Stimulated activated CD4-positive, alpha-beta T cell treated with anti-CD3 and anti-CD28 coated beads, TNF-alpha, amount 100 ng/mL, for 4 hours (primary cell): Measurements from ENCODE around the gene VRTN.
"Not testable (repeated sequence)": the region's sequence is repeated elsewhere in the genome, so short reads cannot be mapped to it uniquely, and the experiment has no call there.

Experiments
- DNase-seq, 3 experiments: peaks; one replicate each; pipeline ENCODE4 v3.0.0-alpha.2; 2020; ENCODE audit warnings: low read depth in 3 of 3

Gene VRTN

DNA sequence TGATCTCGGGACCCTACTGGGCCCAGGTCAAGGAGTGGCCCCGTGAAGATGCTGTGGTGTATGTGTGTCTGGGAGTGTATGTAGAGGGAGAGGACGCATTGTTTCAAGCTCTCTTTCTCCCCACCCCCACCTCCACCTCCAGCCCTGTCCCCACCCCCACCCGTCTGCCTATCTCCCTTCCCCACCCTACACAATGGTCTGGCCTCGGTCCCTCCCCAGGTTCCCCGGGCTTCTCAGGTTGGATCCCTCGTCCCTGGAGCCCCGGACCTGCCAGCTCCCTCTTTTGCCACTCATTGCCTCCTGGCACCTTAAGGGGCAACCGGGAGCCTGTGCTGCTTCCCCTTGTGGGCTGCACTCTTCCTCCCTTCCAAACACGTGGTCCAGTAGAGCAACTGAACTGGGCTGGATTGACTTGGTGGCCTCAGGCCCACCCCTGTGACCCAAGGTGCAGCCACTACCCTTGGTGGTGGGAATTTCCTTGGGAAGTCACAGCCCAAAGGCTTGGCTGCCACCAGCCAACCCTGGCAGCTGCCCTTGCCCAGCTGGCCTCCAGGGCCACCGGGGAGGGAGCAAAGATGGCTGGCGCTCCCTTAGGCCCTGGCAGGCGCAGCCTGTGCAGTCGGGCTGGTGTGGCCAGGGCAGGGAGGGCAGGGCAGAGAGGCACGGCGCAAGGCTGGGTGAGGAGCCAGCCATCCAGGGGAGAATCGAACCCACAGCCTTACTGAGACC lies 628 bp downstream of the VRTN start:
- no peak for DNase-seq

DNA sequence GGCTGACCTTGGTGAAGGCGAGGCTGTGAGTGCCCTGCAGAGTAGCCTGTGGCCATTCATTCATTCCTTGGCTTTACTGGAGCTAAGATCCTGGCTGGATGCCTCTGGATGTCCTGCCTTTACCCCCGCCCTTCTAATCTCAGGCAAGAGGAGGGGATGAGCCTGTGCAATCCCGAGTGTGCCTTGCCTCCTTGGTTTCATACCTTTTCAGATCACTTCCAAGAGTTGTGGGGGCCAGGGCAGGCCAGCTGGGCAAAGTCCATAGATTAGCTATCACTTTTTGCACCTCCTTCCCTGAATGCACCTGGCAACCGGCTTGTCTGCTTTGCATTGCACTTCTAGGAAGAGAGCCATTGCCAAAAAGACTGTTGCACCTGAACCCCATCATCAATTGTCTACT lies 1.5 kb downstream of the VRTN start:
- DNase-seq = no peak

DNA sequence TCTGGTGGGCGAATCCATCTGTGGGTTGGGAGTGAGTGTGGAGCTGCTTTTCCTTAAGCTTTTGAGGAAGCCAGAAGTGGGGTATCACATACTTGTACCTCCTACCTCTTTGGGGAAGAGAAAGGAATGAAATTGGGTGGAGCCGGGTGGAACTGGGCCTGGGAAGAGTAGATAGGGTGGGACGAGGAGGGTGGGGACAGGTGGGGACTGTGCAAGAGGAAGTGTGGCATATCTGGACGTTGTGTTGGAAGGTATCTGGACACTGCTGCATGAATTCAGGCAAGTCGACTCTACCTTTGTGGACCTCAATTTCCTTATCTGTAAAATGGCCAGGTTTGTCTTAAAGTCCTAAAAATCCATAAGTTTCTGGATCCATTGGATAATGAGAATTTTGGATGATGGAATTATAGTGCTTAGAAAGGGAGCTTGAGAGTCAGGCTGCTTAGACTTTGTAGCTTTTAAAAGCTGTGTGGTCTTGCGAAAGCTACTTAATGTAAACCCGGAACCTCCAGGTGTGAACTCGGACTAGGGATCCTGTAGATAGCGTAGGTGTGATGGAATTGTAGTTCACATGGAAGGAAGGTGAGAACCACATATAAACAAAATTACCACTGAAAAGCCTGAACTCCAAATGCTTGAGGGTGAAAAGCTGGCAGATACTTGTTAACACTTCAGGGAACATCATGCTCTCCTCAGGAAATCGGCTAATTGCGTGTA lies 2.1 kb downstream of the VRTN start:
- no peak for DNase-seq

DNA sequence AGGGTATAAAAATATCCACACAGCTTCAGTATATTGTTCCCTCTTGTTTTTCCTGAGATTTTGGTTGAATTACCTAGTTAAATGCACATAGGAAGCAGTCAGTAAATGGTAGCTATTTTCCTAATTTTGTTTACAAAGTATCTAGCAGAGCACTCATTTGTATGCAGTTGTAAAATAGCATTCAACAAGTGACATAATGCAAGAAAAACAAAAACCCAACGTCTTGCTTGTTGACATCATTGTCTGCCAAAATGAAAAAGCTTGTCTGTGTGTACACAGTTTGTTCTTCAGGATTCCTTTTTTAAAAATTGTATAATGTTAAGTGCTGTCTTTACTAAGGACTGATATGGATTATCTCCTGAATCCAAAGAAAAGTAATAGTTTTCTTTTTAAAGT lies 2.7 kb downstream of the VRTN start:
- DNase-seq = no peak

DNA sequence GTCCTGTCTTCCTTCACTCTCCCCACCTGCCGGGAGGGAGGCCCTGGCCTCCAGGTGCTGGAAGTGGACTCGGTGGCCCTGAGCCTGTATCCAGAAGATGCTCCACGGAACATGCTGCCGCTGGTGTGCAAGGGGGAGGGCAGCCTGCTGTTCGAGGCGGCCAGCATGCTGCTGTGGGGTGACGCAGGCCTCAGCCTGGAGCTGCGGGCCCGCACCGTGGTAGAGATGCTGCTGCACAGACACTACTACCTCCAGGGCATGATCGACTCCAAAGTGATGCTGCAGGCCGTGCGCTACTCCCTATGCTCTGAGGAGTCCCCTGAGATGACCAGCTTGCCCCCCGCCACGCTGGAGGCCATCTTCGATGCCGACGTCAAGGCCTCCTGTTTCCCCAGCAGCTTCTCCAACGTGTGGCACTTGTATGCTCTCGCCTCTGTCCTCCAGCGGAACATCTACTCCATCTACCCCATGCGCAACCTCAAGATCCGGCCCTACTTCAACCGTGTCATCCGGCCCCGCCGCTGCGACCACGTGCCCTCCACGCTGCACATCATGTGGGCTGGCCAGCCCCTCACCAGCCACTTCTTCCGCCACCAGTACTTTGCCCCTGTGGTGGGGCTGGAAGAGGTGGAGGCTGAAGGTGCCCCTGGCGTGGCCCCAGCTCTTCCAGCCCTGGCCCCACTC lies 8.8 kb downstream of the VRTN start:
- DNase-seq = no peak

DNA sequence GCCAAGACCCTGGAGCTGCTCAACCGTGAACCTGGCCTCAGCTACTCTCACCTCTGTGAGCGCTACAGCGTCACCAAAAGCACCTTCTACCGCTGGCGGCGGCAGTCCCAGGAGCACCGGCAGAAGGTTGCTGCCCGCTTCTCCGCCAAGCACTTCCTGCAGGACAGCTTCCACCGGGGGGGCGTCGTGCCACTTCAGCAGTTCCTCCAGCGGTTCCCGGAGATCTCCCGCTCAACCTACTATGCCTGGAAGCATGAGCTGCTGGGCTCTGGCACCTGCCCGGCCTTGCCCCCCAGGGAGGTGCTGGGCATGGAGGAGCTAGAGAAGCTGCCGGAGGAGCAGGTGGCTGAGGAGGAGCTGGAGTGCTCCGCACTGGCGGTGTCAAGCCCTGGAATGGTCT lies 9.3 kb downstream of the VRTN start:
- DNase-seq = no peak

DNA sequence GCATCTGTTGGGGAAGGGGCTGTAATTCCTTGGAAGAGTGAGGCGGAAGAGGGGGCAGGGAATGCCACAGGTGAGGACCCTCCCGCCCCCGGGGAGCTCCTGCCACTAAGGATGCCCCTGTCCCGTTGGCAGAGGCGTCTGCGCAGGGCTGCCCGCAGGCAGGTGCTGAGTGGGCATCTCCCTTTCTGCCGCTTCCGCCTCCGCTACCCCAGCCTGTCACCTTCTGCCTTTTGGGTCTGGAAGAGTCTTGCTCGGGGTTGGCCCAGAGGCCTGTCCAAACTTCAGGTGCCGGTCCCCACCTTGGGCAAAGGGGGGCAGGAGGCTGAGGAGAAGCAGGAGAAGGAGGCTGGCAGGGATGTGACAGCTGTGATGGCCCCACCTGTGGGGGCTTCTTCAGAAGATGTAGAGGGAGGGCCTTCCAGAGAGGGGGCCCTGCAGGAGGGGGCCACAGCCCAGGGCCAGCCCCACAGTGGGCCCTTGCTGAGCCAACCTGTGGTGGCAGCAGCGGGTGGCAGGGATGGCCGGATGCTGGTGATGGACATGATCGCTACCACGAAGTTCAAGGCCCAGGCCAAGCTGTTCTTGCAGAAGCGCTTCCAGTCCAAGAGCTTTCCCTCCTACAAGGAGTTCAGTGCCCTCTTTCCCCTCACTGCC lies 10.0 kb downstream of the VRTN start:
- DNase-seq = no peak

DNA sequence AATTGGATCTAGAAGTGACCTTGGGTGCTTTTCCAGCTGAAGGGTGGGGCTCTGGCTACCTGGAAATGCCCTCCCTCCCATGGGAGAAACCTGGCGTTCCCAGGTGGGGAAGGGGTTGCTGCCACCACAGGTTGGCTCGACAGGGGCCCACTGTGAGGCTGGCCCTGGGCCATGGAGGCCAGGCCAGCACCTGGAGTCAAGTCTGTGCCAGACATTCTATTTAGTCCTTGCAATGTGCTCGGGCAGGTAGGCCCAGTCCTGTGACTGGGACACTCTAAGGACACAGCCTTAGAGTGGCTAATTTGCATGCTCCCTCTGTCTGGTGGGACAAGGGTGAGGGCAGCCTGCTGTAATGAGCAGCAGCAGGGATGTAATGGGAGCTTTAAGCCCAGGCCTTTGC lies 11.9 kb downstream of the VRTN start:
- no peak for DNase-seq

DNA sequence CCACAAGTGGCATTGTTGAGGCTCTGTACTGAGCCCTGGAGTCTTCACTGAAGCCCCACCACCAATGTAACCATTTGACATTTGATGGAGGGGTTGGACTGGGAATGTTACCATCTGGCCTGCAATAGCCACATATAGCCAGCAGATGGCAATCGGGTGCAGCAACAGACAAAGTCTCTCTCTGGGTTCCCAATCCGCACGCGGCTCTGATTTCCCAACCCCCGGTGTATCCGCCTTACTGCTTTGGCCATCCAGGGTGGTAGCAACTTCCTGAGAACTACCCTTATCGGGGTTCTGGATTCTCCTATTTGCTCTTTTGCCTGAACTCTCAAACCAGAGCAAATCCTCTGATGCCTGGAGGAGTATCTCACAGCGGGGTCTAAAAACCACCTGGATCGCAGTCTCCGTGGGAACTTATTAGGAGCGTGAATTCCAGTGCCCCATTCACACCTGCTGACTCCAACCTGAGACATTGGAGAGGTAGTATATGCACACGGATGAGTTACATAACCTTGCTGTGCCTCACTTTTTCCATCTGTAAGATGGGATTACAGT lies 14.2 kb downstream of the VRTN start:
- DNase-seq = peak; percentile 27 to 41 (median 37)

DNA sequence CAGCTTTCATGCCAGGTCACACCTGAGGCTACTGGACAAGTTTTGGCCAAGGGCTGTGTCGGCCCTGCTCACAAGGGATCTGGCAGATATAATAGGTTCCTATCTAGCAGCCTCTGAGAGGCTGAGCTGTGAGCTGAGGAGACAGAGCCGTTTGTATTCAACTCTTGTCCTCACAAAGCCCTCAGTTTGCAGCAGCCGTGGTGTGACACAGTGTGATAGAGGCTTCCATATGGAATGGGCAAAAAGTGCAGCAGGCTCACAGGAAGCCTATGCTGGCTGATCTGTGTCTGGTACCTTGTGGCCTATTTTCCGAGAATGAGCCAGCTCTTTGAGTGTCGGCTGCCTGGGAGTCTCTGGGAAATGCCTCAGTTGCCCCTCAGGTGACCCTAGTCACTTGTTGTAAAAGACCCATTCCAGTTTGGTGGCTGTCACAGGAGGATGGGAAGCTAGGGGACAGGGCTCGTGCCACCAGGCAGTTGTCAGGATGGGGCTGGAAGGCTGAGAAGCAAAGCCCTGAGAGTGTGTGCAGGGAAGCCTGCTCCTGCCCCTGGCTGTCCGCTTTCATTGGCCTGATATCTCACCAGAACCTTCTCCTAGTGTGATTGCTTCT lies 16.1 kb downstream of the VRTN start:
- DNase-seq = no peak

DNA sequence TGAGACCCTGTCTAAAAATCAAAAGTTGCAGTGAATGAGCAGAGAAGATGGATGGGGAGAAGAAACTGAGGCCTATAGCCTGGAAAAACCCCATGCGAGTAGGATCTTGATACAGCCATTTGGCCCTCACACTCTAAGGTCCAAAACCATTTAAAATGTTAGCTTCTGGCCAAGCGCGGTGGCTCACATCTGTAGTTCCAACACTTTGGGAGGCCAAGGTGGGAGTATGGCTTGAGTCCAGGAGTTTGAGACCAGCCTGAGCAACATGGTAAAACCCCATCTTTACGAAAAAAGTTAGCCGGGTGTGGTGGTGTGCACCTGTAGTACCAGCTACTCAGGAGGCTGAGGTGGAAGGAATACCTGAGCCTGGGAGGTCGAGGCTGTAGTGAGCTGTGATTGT lies 19.8 kb downstream of the VRTN start:
- DNase-seq = no peak

DNA sequence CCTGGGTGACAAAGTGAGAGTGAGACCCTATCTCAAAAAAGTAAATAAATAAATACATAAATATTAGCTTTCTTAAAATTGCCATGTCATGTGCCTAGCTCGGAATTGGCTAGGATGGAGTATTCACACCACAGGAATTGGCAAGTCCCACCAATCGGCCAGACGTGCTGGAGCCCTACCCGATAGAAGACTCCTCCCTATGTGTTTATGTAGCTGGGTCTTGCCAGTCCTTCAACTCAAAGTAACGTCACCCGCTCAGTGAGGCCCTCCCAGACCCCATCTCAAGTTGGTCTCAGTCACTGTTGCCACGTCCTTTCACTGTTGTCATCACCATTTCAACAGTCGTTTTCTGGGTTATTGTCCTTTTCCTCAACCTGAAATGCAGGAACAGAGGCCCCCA lies 20.2 kb downstream of the VRTN start:
- DNase-seq = no peak

DNA sequence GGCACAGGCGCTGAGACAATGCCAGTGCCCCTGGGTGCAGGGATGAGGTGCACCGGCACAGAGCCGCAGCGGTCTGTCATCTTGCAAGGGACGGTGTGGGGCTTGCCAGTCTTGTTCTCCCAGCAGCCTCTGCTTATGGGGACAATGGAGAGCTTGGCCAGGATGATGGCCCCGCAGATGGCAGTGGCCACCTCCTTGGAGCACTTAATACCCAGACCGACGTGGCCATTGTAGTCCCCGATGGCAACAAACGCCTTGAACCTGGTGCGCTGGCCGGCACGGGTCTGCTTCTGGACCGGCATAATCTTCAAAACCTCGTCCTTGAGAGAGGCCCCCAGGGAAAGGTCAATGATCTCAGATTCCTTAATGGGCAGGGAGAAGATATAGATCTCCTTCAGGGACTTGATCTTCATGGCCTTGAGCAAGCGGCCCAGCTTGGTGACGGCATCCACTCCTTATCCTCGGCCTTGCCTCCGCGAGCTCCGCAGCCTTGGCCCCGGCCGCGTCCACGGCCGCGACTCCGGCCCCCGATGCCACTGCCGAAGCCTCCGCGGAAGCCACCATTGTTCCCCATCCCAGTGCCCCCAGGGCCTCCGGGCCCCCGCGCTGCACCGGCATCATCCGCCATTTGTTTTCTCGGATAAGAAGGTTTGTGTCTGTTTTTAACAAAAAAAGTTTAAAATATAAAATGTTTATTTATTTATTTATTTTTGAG lies 29.9 kb downstream of the VRTN start:
- no peak for DNase-seq

DNA sequence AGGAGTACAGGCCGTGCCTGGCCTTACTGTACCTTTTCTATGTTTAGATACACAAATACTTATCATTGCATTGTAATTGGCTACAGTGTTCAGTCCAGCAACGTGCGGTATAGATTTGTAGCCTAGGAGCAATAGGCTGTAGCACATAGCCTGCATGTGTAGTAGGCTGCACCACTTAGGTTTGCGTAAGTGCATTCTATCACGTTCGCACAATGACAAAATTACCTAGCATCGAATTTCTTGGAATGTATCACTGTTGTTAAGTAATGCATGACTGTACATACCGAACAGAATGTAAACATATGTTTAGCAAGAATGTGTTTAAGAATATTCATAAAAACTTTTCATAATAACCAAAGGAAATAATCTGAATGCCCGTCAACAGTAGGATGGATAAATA lies 31.9 kb downstream of the VRTN start:
- DNase-seq = no peak

DNA sequence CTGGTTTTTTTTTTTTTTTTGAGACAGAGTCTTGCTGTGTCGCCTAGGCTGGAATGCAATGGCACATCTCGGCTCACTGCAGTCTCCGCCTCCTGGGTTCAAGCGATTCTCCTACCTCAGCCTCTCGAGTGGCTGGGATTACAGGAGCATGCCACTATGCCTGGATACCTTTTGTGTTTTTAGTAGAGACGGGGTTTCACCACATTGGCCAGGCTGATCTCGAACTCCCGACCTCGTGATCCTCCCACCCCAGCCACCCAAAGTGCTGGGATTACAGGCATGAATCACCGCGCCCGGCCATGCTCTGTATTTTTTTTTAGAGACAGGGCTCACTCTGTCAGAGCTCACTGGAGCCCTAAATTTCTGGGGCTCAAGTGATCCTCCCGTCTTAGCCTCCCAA lies 32.6 kb downstream of the VRTN start:
- DNase-seq = no peak

DNA sequence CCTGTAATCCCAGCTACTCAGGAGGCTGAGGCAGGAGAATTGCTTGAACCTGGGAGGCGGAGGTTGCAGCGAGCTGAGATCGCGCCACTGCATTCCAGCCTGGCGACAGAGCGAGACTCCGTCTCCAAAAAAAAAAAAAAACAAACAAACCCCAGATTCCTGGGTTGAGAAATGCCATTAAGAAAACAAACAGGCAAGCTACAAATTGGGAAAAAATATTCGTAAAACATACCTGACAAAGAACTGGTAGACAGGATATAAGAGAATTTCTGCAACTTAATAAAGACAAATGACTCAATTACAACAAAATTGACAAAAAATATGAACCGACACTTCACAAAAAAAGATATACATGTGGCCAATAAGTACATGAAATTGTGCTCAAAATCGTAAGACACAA lies 33.3 kb downstream of the VRTN start:
- DNase-seq = not testable (repeated sequence)

DNA sequence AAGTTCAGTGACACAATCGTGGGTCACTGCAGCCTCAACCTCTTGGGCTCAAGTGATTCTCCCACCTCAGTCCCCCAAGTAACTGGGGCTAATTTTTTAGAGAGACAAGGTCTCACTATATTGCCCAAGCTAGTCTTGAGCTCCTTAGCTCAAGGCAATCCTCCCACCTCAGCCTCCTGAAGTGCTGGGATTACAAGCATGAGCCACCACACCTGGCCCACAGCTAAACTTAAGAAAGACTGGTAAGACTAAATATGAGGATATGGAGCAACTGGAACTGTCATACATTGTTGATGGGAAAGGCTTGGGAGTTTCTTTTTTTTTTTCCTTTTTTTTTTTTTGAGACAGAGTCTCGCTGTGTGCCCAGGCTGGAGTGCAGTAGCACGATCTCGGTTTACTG lies 34.0 kb downstream of the VRTN start:
- no peak for DNase-seq

DNA sequence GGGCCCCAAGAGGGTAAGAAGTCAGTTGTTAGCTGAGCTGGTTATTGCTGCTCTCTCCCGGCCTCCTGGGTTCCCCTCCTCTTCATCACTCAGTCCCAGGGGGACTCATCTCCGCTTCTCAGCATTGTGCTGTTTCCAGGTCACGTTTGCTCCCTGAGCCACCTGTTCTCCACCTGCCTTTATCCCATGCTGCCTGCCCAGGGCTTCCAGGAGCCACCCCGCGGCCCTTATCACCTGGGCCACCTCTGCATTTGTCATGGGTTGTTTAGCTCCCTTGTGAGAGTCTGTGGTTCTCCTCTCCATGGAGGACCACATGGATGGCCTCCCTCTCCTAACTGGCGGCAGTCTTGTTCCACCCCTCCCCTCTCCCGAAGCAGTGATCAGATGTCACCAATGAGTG lies 41.7 kb downstream of the VRTN start:
- no peak for DNase-seq

DNA sequence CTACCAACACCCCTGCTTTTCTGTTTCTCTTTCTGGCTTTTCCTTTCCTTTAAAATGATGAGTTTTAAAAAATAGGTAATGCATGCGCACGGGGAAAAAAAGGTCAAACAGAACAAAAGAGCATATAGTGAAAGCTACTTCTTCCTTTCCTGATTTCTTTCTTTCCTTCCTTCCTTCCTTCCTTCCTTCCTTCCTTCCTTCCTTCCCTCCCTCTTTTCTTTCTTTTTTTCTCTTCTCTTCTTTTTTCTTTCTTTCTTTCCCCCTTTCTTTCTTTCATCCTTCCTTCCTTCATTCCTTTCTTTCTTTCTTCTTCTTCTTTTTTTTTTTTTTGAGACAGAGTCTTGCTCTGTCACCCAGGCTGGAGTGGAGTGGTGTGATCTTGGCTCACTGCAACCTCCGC lies 42.2 kb downstream of the VRTN start:
- DNase-seq = not testable (repeated sequence)

DNA sequence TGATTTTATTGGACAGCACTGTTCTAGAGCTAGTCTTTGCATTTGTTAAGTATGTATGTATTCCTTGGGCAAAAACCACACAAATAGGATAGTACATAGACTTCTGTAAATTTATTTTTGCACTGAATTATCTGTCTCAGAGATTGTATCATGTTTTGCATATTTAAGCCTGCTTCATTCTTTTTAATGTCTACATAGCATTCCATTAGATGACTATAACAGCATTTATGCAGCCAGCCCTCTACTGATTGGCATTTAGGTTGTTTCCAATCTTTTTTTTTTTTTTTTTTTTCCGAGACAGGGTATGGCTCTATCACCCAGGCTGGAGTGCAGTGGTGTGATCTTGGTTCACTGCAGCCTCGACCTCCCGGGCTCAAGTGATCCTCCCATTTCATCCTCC lies 43.2 kb downstream of the VRTN start:
- DNase-seq = no peak
